GM23338 (cell line): ENCODE data around the gene PI4K2A. TPM values are rescaled to one million over a fixed set of nuclear protein-coding genes. Genes with fewer than 3 reads are reported as not detected.

Experiments used
- ATAC-seq: fragments of 200-7000 bp; cut with Tn5 transposase; 3 replicates; pipeline ENCODE4 v1.9.1; 2020
- DNase-seq: peaks from one replicate; pipeline ENCODE4 v3.0.0-alpha.2; 2015; ENCODE audit warnings: low spot score
- H2AFZ ChIP-seq: fragments of 200-600 bp; sonication (generic); 2 replicates; pipeline ENCODE4 v1.8.0; 2016; ENCODE audit warnings: antibody characterized with exemption, mild to moderate bottlenecking, moderate library complexity
- H3F3A ChIP-seq: fragments of 200-600 bp; sonication (generic); replicated peaks from 2 replicates; pipeline ENCODE4 v1.8.0; 2017; ENCODE audit warnings: antibody characterized with exemption, mixed run types, low read depth
- H3K27ac ChIP-seq: fragments of 200-600 bp; sonication (generic); 2 replicates; pipeline ENCODE4 v1.6.1; 2016; ENCODE audit warnings: low read depth
- H3K27me3 ChIP-seq: fragments of 200-600 bp; sonication (generic); 2 replicates; pipeline ENCODE4 v1.8.0; 2016; ENCODE audit warnings: mild to moderate bottlenecking, mixed run types, moderate library complexity; ENCODE audit not compliant: insufficient read depth
- H3K36me3 ChIP-seq: fragments of 200-600 bp; sonication (generic); 2 replicates; pipeline ENCODE4 v1.8.0; 2016; ENCODE audit warnings: mild to moderate bottlenecking; ENCODE audit not compliant: insufficient read depth
- H3K4me1 ChIP-seq: fragments of 200-600 bp; sonication (generic); 2 replicates; pipeline ENCODE4 v1.8.0; 2016; ENCODE audit warnings: mild to moderate bottlenecking, moderate library complexity; ENCODE audit not compliant: insufficient read depth
- H3K4me2 ChIP-seq: fragments of 200-600 bp; sonication (generic); 2 replicates; pipeline ENCODE4 v1.7.1; 2017; ENCODE audit warnings: mixed run types
- H3K4me3 ChIP-seq: fragments of 200-600 bp; sonication (generic); 2 replicates; pipeline ENCODE4 v1.6.1; 2016; ENCODE audit warnings: mixed run types
- H3K79me2 ChIP-seq: fragments of 200-600 bp; sonication (generic); replicated peaks from 2 replicates; pipeline ENCODE4 v1.8.0; 2017; ENCODE audit warnings: mild to moderate bottlenecking; ENCODE audit not compliant: insufficient read depth
- H3K9me2 ChIP-seq: fragments of 200-600 bp; sonication (generic); 2 replicates; pipeline ENCODE4 v1.8.0; 2017; ENCODE audit not compliant: insufficient read depth
- H4K20me1 ChIP-seq: fragments of 200-600 bp; sonication (generic); replicated peaks from 2 replicates; pipeline ENCODE4 v1.8.0; 2017; ENCODE audit warnings: mild to moderate bottlenecking; ENCODE audit not compliant: insufficient read depth
- H3K27ac Mint-ChIP-seq: 2 replicates; pipeline ENCODE4 v1.8.0; 2020; ENCODE audit warnings: inconsistent platforms, mild to moderate bottlenecking, moderate library complexity, mixed read lengths
- H3K27me3 Mint-ChIP-seq: 3 replicates; pipeline ENCODE4 v1.8.0; 2022; ENCODE audit warnings: low read depth, mild to moderate bottlenecking, moderate library complexity, mixed read lengths, inconsistent platforms; ENCODE audit not compliant: insufficient read depth, poor library complexity
- H3K36me3 Mint-ChIP-seq: 3 replicates; pipeline ENCODE4 v1.8.0; 2021; ENCODE audit warnings: low read depth, mild to moderate bottlenecking, inconsistent platforms, moderate library complexity, mixed read lengths
- H3K4me1 Mint-ChIP-seq: 3 replicates; pipeline ENCODE4 v1.8.0; 2020; ENCODE audit warnings: mild to moderate bottlenecking, inconsistent platforms, mixed read lengths
- H3K4me3 Mint-ChIP-seq: 3 replicates; pipeline ENCODE4 v1.8.0; 2021; ENCODE audit warnings: moderate library complexity, mild to moderate bottlenecking, inconsistent platforms, mixed read lengths
- H3K9me3 Mint-ChIP-seq: 3 replicates; pipeline ENCODE4 v1.8.0; 2020; ENCODE audit warnings: moderate library complexity, mild to moderate bottlenecking, inconsistent platforms, mixed read lengths
- CREB1 ChIP-seq: fragments of 250-450 bp; sonication (Bioruptor Pico); IDR thresholded peaks from 2 replicates; pipeline ENCODE4 v1.5.0; 2020; ENCODE audit warnings: low read depth, mild to moderate bottlenecking, moderate library complexity
- EZH2 ChIP-seq: fragments of 200-600 bp; sonication (generic); IDR thresholded peaks from one replicate; pipeline ENCODE4 v1.8.0; 2017; ENCODE audit warnings: antibody characterized with exemption, mild to moderate bottlenecking, low read depth; ENCODE audit not compliant: unreplicated experiment
- EZH2phosphoT487 ChIP-seq: fragments of 200-600 bp; sonication (generic); IDR thresholded peaks from one replicate; pipeline ENCODE4 v1.8.1; 2018; ENCODE audit warnings: antibody characterized with exemption; ENCODE audit not compliant: unreplicated experiment
- NANOG ChIP-seq: IDR thresholded peaks from 2 replicates; pipeline ENCODE4 v1.6.1; 2016; ENCODE audit warnings: antibody characterized with exemption, borderline replicate concordance
- POLR2AphosphoS5 ChIP-seq: IDR thresholded peaks from 2 replicates; pipeline ENCODE4 v1.6.1; 2016; ENCODE audit warnings: antibody characterized with exemption, low read depth
- ZNF331 ChIP-seq: fragments of 250-450 bp; sonication (Bioruptor Pico); IDR thresholded peaks from 2 replicates; pipeline ENCODE4 v1.5.0; 2020; ENCODE audit warnings: low read depth, mild to moderate bottlenecking, moderate library complexity
- long read RNA-seq: library from polyadenylated mRNA; unstranded; transcript quantifications from one replicate; pipeline ENCODE4 v2.0.0, GENCODE V29; 2020; ENCODE audit not compliant: unreplicated experiment
- polyA plus RNA-seq: library from polyadenylated mRNA; unstranded; fragments of >200 nt; fragmentation: Nextera tagmentation; extraction: Ambion mirVana; gene quantifications from 2 replicates; pipeline ENCODE4 v1.2.1, GENCODE V29; 2016
- total RNA-seq: library from RNA; depleted of rRNA; stranded (reverse); fragments of >200 nt; shearing (Covaris generic); gene quantifications from 2 replicates; pipeline ENCODE4 v1.2.3, GENCODE V29; 2014; rRNA removed
- TF ChIP-seq, protein P1 (sequence below): IDR thresholded peaks from 2 replicates; pipeline ENCODE4 v1.6.1; 2016; ENCODE audit warnings: antibody characterized with exemption
- TF ChIP-seq, protein P2 (sequence below), 2 experiments: fragments of 200-600 bp in 1 of 2; sonication (generic) in 1 of 2; conservative IDR thresholded peaks; 2 replicates each; pipeline versions ENCODE4 v1.5.1 to v1.6.1; 2016 to 2017; ENCODE audit warnings: antibody characterized with exemption in 2 of 2, low read depth in 2 of 2, mild to moderate bottlenecking in 2 of 2, moderate library complexity in 1 of 2
- TF ChIP-seq, protein P3 (sequence below): fragments of 250-450 bp; sonication (Bioruptor Pico); IDR thresholded peaks from 2 replicates; pipeline ENCODE4 v1.5.0; 2020; ENCODE audit warnings: mild to moderate bottlenecking, moderate library complexity

PI4K2A gene
- 23.3 and 29.2 TPM in 2 replicates for total RNA-seq
- 8.1 and 8.6 TPM in 2 replicates for polyA plus RNA-seq
- long read RNA-seq, full-length matches to known transcripts = 4 of 4 reads
- long read RNA-seq, partial matches to known transcripts = 0 of 4 reads
- long read RNA-seq, other reads (novel, unspliced or antisense) = 0 of 4 reads

DNA sequence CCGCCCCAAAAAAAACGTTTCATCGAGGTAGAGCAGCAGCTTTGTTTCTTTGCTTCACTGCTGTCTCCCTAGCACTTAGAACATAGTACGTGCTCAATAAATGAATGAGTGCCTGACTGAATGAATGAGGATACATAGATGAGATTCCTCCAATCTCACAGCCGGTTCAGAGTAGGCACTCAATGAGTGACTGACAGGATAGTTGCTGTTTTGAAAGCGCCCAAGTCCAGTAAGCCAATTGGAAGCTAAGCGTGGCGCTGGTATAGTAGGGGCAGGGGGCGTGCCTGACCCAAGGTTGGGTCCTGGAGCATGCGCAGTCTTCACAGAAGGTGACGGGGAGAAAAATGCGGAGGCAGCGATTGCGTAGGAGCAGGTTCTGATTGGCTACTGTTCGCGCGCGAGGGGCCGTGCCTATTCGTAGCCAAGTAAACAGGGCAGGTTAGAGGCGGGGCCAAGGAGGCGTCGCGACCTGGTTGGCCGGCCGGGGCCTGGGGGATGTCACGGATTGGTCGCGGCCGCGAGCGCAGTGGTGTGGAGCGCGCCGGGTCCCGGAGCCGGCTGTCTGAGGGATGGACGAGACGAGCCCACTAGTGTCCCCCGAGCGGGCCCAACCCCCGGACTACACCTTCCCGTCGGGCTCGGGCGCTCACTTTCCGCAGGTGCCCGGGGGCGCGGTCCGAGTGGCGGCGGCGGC, at the start of gene PI4K2A:
Gene PI4K2A, plus strand, starts transcription at position 498 of the 694 bp plus-strand sequence. Its CDS starts 72 bp downstream, at position 570.
- Histone ChIP-seq H3K4me1 (peaks cover 6% of the 10 kb centered on the region; the same call in 1 of the 2 replicates), H3F3A (no peaks in the 10 kb centered on the region), H3K79me2 (peaks cover 42% of the 10 kb centered on the region), H3K4me2 (peak within 1 kb of the TSS; percentile 86), H3K9me2 (no peaks in the 10 kb centered on the region), H4K20me1 (peaks cover 22% of the 10 kb centered on the region; the same call in 1 of the 2 replicates), H3K4me3 (peak within 1 kb of the TSS; percentile 92), H3K27ac (peak within 1 kb of the TSS; percentile 48; the same call in 1 of the 2 replicates), H3K27me3 (no peaks in the 10 kb centered on the region), H3K36me3 (no peaks in the 10 kb centered on the region; the same call in 1 of the 2 replicates), H2AFZ (no peak within 1 kb of the TSS)
- H3K4me1 Mint-ChIP-seq = peaks cover 21% of the 10 kb centered on the region
- H3K4me3 Mint-ChIP-seq = peak within 1 kb of the TSS; percentile 97
- DNase-seq (peak; percentile 100), ATAC-seq (peak; percentile 97)
- peaks cover 25% of the 10 kb centered on the region for H3K36me3 Mint-ChIP-seq
- TF ChIP-seq ZNF331 (no peak), NANOG (no peak), CREB1 (peak; percentile 73), EZH2phosphoT487 (no peak), POLR2AphosphoS5 (peak; percentile 64; the same call in 1 of the 2 replicates), EZH2 (no peak)
- TF ChIP-seq, protein P1, sequence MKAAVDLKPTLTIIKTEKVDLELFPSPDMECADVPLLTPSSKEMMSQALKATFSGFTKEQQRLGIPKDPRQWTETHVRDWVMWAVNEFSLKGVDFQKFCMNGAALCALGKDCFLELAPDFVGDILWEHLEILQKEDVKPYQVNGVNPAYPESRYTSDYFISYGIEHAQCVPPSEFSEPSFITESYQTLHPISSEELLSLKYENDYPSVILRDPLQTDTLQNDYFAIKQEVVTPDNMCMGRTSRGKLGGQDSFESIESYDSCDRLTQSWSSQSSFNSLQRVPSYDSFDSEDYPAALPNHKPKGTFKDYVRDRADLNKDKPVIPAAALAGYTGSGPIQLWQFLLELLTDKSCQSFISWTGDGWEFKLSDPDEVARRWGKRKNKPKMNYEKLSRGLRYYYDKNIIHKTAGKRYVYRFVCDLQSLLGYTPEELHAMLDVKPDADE = no peak
- TF ChIP-seq, protein P2, sequence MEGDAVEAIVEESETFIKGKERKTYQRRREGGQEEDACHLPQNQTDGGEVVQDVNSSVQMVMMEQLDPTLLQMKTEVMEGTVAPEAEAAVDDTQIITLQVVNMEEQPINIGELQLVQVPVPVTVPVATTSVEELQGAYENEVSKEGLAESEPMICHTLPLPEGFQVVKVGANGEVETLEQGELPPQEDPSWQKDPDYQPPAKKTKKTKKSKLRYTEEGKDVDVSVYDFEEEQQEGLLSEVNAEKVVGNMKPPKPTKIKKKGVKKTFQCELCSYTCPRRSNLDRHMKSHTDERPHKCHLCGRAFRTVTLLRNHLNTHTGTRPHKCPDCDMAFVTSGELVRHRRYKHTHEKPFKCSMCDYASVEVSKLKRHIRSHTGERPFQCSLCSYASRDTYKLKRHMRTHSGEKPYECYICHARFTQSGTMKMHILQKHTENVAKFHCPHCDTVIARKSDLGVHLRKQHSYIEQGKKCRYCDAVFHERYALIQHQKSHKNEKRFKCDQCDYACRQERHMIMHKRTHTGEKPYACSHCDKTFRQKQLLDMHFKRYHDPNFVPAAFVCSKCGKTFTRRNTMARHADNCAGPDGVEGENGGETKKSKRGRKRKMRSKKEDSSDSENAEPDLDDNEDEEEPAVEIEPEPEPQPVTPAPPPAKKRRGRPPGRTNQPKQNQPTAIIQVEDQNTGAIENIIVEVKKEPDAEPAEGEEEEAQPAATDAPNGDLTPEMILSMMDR (conservative IDR thresholded peaks at IDR 0.05; ENCODE audit: low read depth in 2 of 2) = no peak
- TF ChIP-seq, protein P3, sequence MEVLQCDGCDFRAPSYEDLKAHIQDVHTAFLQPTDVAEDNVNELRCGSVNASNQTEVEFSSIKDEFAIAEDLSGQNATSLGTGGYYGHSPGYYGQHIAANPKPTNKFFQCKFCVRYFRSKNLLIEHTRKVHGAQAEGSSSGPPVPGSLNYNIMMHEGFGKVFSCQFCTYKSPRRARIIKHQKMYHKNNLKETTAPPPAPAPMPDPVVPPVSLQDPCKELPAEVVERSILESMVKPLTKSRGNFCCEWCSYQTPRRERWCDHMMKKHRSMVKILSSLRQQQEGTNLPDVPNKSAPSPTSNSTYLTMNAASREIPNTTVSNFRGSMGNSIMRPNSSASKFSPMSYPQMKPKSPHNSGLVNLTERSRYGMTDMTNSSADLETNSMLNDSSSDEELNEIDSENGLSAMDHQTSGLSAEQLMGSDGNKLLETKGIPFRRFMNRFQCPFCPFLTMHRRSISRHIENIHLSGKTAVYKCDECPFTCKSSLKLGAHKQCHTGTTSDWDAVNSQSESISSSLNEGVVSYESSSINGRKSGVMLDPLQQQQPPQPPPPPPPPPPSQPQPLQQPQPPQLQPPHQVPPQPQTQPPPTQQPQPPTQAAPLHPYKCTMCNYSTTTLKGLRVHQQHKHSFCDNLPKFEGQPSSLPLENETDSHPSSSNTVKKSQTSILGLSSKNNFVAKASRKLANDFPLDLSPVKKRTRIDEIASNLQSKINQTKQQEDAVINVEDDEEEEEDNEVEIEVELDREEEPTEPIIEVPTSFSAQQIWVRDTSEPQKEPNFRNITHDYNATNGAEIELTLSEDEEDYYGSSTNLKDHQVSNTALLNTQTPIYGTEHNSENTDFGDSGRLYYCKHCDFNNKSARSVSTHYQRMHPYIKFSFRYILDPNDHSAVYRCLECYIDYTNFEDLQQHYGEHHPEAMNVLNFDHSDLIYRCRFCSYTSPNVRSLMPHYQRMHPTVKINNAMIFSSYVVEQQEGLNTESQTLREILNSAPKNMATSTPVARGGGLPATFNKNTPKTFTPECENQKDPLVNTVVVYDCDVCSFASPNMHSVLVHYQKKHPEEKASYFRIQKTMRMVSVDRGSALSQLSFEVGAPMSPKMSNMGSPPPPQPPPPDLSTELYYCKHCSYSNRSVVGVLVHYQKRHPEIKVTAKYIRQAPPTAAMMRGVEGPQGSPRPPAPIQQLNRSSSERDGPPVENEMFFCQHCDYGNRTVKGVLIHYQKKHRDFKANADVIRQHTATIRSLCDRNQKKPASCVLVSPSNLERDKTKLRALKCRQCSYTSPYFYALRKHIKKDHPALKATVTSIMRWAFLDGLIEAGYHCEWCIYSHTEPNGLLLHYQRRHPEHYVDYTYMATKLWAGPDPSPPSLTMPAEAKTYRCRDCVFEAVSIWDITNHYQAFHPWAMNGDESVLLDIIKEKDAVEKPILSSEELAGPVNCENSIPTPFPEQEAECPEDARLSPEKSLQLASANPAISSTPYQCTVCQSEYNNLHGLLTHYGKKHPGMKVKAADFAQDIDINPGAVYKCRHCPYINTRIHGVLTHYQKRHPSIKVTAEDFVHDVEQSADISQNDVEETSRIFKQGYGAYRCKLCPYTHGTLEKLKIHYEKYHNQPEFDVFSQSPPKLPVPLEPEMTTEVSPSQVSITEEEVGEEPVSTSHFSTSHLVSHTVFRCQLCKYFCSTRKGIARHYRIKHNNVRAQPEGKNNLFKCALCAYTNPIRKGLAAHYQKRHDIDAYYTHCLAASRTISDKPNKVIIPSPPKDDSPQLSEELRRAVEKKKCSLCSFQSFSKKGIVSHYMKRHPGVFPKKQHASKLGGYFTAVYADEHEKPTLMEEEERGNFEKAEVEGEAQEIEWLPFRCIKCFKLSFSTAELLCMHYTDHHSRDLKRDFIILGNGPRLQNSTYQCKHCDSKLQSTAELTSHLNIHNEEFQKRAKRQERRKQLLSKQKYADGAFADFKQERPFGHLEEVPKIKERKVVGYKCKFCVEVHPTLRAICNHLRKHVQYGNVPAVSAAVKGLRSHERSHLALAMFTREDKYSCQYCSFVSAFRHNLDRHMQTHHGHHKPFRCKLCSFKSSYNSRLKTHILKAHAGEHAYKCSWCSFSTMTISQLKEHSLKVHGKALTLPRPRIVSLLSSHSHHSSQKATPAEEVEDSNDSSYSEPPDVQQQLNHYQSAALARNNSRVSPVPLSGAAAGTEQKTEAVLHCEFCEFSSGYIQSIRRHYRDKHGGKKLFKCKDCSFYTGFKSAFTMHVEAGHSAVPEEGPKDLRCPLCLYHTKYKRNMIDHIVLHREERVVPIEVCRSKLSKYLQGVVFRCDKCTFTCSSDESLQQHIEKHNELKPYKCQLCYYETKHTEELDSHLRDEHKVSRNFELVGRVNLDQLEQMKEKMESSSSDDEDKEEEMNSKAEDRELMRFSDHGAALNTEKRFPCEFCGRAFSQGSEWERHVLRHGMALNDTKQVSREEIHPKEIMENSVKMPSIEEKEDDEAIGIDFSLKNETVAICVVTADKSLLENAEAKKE (CRISPR knock-in tag) = no peak
- H3K27ac Mint-ChIP-seq = peak within 1 kb of the TSS; percentile 98
- H3K9me3 Mint-ChIP-seq = peaks cover 2% of the 10 kb centered on the region; the same call in 2 of the 3 replicates
- H3K27me3 Mint-ChIP-seq = peaks cover 11% of the 10 kb centered on the region
